Keratinocyte (primary cell): ENCODE data around the gene MORC4. TPM values are rescaled to one million over a fixed set of nuclear protein-coding genes. Genes with fewer than 3 reads are reported as not detected.

Experiments used
- DNase-seq: peaks from one replicate; pipeline ENCODE4 v3.0.0-alpha.2; 2011; ENCODE audit warnings: low read depth, missing footprints, low spot score
- FAIRE-seq: peaks from 2 replicates; lab custom pipeline; 2011; peaks lifted over from hg19 to GRCh38; lab: Jason Lieb, UNC
- H2AFZ ChIP-seq: 2 replicates; pipeline ENCODE4 v1.6.0; 2012; ENCODE audit warnings: low read length, control low read depth, inconsistent platforms; ENCODE audit not compliant: control insufficient read depth
- H3K27ac ChIP-seq: 2 replicates; pipeline ENCODE4 v1.5.1; 2011; ENCODE audit warnings: low read length; ENCODE audit not compliant: control insufficient read depth, insufficient read depth
- H3K27me3 ChIP-seq: 3 replicates; pipeline ENCODE4 v1.6.0; 2011; ENCODE audit warnings: low read length; ENCODE audit not compliant: control insufficient read depth, insufficient read depth; ENCODE audit errors: extremely low read depth
- H3K36me3 ChIP-seq, 2 experiments: 2 replicates in 1 of 2; 3 replicates in 1 of 2; pipeline ENCODE4 v1.5.1; 2011; ENCODE audit warnings: low read length in 2 of 2, mild to moderate bottlenecking in 1 of 2; ENCODE audit not compliant: control insufficient read depth in 2 of 2, insufficient read depth in 2 of 2; ENCODE audit errors: extremely low read depth in 1 of 2
- H3K4me1 ChIP-seq: 3 replicates; pipeline ENCODE4 v1.5.1; 2011; ENCODE audit warnings: low read length; ENCODE audit not compliant: control insufficient read depth, insufficient read depth; ENCODE audit errors: extremely low read depth
- H3K4me2 ChIP-seq: 3 replicates; pipeline ENCODE4 v1.6.0; 2011; ENCODE audit warnings: low read depth, low read length; ENCODE audit not compliant: control insufficient read depth, insufficient read depth; ENCODE audit errors: extremely low read depth
- H3K4me3 ChIP-seq, 3 experiments: fragments of 200-600 bp in 1 of 3; sonication (generic) in 1 of 3; 2 replicates in 2 of 3; 3 replicates in 1 of 3; pipeline ENCODE4 v1.5.1; 2011 to 2016; ENCODE audit warnings: low read length in 3 of 3, mild to moderate bottlenecking in 3 of 3, control low read depth in 2 of 3, inconsistent platforms in 1 of 3, low read depth in 1 of 3, mixed read lengths in 1 of 3, mixed run types in 1 of 3, moderate library complexity in 1 of 3; ENCODE audit not compliant: control insufficient read depth in 2 of 3, insufficient read depth in 2 of 3; ENCODE audit errors: extremely low read depth in 1 of 3
- H3K79me2 ChIP-seq: 2 replicates; pipeline ENCODE4 v1.6.0; 2012; ENCODE audit warnings: low read length; ENCODE audit not compliant: control insufficient read depth, insufficient read depth
- H3K9ac ChIP-seq: 3 replicates; pipeline ENCODE4 v1.6.0; 2011; ENCODE audit warnings: low read length; ENCODE audit not compliant: control insufficient read depth, insufficient read depth; ENCODE audit errors: extremely low read depth
- H3K9me1 ChIP-seq: 3 replicates; pipeline ENCODE4 v1.6.0; 2011; ENCODE audit warnings: low read length; ENCODE audit not compliant: control insufficient read depth, insufficient read depth; ENCODE audit errors: extremely low read depth
- H3K9me3 ChIP-seq: 2 replicates; pipeline ENCODE4 v1.5.1; 2012; ENCODE audit warnings: low read depth, low read length; ENCODE audit not compliant: control insufficient read depth
- H4K20me1 ChIP-seq: 3 replicates; pipeline ENCODE4 v1.6.0; 2011; ENCODE audit warnings: low read length; ENCODE audit not compliant: control insufficient read depth, insufficient read depth; ENCODE audit errors: extremely low read depth
- CTCF ChIP-seq, 3 experiments: IDR thresholded peaks in 1 of 3; conservative IDR thresholded peaks in 1 of 3; optimal IDR thresholded peaks in 1 of 3; 2 replicates in 2 of 3; 3 replicates in 1 of 3; pipeline versions ENCODE3 to v1.5.1; 2011; ENCODE audit warnings: low read length in 3 of 3, mild to moderate bottlenecking in 3 of 3, moderate library complexity in 2 of 3, control low read depth in 1 of 3, inconsistent platforms in 1 of 3; ENCODE audit not compliant: insufficient read depth in 2 of 3; ENCODE audit errors: extremely low read depth in 1 of 3
- EZH2 ChIP-seq: IDR thresholded peaks from one replicate; pipeline ENCODE4 v1.6.1; 2012; ENCODE audit warnings: inconsistent platforms, mild to moderate bottlenecking, low read length, moderate library complexity
- dilution Hi-C: fragments of 300-500 bp; cut with MboI; formaldehyde crosslinking; loops from one replicate; pipeline ENCODE4 v1.7.0; 2020; ENCODE audit warnings: low sequenced_read_pairs; ENCODE audit not compliant: extremely low pct_ligation_motif_present
- polyA plus RNA-seq, 5 experiments: library from polyadenylated mRNA; depleted of rRNA in 3 of 5; stranded (reverse) in 3 of 5; stranded (forward) in 1 of 5; unstranded in 1 of 5; fragments of >200 nt; gene quantifications; 1 replicate in 1 of 5; 2 replicates in 3 of 5; 3 replicates in 1 of 5; pipeline versions ENCODE4 v1.2.1 to v1.2.3, GENCODE V29; 2011 to 2012; ENCODE audit warnings: missing spikeins in 2 of 5, low read depth in 1 of 5, low replicate concordance in 1 of 5

MORC4 gene
- polyA plus RNA-seq, 1 donor (not counting 4 experiments of a cell fraction or from before 2014, with no cell fraction given) = 21.0 TPM

- Histone ChIP-seq H3K9me1 (no peaks in the 10 kb centered on the region), H3K4me3 (no peak overlapping the region), H3K36me3 (no peaks in the 10 kb centered on the region), H3K27ac (no peak overlapping the region), H4K20me1 (no peaks in the 10 kb centered on the region), H3K4me2 (no peak overlapping the region), H3K9me3 (no peaks in the 10 kb centered on the region), H3K9ac (no peak overlapping the region), H2AFZ (no peak overlapping the region), H3K4me1 (no peaks in the 10 kb centered on the region), H3K27me3 (no peaks in the 10 kb centered on the region), H3K79me2 (no peaks in the 10 kb centered on the region)
- FAIRE-seq (no peak), DNase-seq (no peak)
- no peak for TF ChIP-seq EZH2
- TF ChIP-seq CTCF (optimal IDR thresholded peaks at IDR 0.05 in 1 of 3, IDR thresholded peaks at IDR 0.05 in 1 of 3, conservative IDR thresholded peaks at IDR 0.05 in 1 of 3; ENCODE audit: extremely low read depth in 1 of 3, insufficient read depth in 2 of 3, low read length in 3 of 3) = no peak
- dilution Hi-C loops = no loop called here
These were observed 18.9 kb downstream of the MORC4 start for GRCh38 chrX:106980952-106981626.

- dilution Hi-C loops = no loop called here
- H3K9me3 ChIP-seq = no peaks in the 10 kb centered on the region
- DNase-seq (no peak), FAIRE-seq (no peak)
- no peak overlapping the region for H3K4me3 ChIP-seq
- H3K79me2 ChIP-seq = no peaks in the 10 kb centered on the region
- H2AFZ ChIP-seq = no peak overlapping the region
- no peaks in the 10 kb centered on the region for H3K9me1 ChIP-seq
- H3K4me1 ChIP-seq = no peaks in the 10 kb centered on the region
- no peaks in the 10 kb centered on the region for H3K36me3 ChIP-seq
- H4K20me1 ChIP-seq = no peaks in the 10 kb centered on the region
- H3K27ac ChIP-seq = no peak overlapping the region
- TF ChIP-seq EZH2 (no peak), CTCF (optimal IDR thresholded peaks at IDR 0.05 in 1 of 3, IDR thresholded peaks at IDR 0.05 in 1 of 3, conservative IDR thresholded peaks at IDR 0.05 in 1 of 3; ENCODE audit: extremely low read depth in 1 of 3, insufficient read depth in 2 of 3, low read length in 3 of 3) (no peak)
- H3K9ac ChIP-seq = no peak overlapping the region
- H3K4me2 ChIP-seq = no peak overlapping the region
- no peaks in the 10 kb centered on the region for H3K27me3 ChIP-seq
These were observed 23.6 kb downstream of the MORC4 start for GRCh38 chrX:106976416-106976815.
